Left kidney (tissue), 2 donors: ENCODE results near the gene TLK1. TPM values are rescaled to one million over a fixed set of nuclear protein-coding genes. Genes with fewer than 3 reads are reported as not detected.

Experiments
- DNase-seq: peaks from one replicate; pipeline ENCODE4 v3.0.0-alpha.2; 2013
- polyA plus RNA-seq: library from polyadenylated mRNA; unstranded; fragments of 120-200 nt; gene quantifications from one replicate; pipeline ENCODE4 v1.2.1, GENCODE V29; 2013; ENCODE audit not compliant: insufficient read length

Gene TLK1
- polyA plus RNA-seq, 1 donor = 64.0 TPM

DNA sequence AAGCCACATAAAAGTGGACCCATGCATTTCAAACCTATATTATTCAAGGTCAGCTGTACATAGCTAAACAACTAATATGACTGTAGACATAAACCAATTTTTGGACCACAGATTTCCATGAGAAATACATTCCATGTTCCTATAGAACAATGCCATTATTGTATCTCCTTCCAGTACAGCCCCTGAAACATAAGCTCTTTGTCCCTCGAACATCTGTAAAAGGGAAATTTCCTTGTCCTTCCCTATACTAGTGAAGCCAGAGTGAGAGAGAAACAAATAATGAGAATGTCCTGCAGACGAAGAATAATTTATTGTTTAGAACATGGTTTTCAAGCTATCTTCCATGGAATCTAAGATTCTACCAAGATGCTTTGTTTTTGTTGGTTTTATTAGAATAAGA lies 156.3 kb downstream of the TLK1 start:
- DNase-seq = no peak

- no peak for DNase-seq
These were observed 161.0 kb downstream of the TLK1 start for GRCh38 chr2:170999654-171000053.

DNA sequence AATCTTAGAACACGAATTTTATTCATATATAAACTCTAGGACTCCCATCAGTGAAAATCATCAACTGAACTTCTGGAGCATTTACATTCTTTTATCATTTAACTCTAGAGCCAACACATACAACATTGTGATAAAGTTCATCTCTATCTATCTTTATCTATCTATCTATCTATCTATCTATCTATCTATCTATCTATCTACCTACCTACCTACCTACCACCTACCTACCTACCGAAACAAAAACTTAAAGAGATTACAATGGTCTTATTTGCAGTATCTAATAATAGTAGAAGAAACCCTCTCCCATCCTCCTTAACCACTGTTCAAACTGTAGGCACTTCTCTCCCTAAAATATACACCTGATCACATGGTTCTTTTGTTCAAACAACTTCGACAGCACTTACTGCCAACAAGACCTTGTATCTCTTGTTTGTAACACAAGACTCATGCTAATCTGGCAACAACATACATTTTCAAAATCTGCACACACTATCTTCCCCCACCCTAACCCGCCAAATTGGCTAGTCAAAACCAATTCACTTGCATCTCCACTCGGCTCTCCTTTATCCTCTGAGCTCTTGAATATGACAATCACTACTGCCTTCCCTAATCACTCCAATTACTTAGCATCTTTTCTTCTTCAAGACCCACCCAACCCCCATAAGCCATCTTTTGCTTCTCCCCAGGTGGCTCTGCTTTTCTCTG lies 162.6 kb downstream of the TLK1 start:
- no peak for DNase-seq

DNA sequence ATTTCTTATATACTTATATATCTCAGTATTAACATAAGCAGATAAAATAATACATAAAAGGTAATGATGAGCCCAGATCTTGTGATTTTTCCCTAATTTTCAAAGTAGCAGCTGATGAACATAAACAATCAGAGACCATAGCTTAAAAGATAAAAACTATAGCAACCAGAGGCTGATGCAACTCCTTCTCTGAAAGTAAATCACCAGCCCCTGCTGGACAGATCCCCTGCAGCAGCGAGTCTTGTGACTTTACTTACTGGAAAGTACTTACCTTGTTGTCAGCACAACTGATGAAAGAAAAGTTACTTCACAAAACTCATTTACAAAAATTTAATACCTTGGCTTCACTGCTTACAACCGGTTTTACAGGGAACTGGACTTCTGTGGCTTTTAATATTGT lies 164.4 kb downstream of the TLK1 start:
- DNase-seq = no peak

- no peak for DNase-seq
These were observed 169.1 kb downstream of the TLK1 start for GRCh38 chr2:170991398-170992182.

DNA sequence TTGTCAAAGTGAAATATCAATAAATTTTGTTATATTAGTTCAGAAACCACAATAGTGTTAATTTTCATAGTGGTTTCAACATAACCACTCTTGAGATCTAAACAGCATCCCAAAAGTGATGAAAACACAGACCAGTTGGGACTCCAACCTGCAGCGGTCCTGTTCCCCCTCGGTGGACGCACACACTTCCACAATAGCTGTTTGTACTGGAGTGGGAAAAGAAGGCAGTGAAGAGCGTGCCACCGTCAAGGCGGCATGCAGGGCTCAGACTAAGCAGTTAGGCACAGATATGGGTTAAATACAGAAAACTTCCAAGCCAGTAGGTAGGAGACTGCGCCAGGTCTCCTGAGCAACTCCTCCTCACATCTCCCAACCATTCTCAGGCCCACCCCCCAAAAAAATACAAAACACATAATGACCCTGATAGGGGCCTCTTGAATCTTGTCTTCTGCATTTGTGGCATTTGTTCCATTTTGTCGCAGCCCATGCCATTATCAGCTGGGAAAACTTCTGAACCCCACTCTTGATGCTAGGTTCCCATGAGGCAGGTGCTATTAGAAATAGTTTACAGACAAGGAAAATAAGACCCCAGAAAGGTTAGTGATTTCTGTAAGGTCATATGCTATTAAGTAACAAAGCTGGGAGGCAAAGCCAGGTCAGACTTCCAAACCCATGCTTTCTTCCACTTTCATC lies 174.0 kb downstream of the TLK1 start:
- no peak for DNase-seq

- DNase-seq = no peak
These were observed 175.3 kb downstream of the TLK1 start for GRCh38 chr2:170985407-170985806.

- DNase-seq = no peak
These were observed 176.6 kb downstream of the TLK1 start for GRCh38 chr2:170984079-170984478.

DNA sequence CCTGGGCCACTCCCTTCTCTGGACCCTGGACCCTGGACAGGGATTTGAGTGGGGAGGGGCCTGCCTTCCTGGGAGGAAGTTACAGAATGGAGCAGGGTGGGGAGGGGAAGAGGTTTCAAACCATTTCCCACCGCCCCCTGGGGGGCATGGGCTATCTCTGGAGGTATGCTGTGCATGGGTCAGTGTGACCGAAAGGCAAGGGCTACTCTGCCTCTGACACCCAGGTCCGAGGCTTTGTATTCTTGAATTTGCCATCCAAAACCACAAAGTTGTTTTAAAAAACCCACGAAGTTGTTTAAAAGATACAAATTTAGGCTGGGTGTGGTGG lies 184.8 kb downstream of the TLK1 start:
- DNase-seq = no peak

GRCh38 chr2:170975127-170975942 lies 185.4 kb downstream of the TLK1 start:
- no peak for DNase-seq

- DNase-seq = no peak
These were observed 186.2 kb downstream of the TLK1 start for GRCh38 chr2:170974304-170974993.

DNA sequence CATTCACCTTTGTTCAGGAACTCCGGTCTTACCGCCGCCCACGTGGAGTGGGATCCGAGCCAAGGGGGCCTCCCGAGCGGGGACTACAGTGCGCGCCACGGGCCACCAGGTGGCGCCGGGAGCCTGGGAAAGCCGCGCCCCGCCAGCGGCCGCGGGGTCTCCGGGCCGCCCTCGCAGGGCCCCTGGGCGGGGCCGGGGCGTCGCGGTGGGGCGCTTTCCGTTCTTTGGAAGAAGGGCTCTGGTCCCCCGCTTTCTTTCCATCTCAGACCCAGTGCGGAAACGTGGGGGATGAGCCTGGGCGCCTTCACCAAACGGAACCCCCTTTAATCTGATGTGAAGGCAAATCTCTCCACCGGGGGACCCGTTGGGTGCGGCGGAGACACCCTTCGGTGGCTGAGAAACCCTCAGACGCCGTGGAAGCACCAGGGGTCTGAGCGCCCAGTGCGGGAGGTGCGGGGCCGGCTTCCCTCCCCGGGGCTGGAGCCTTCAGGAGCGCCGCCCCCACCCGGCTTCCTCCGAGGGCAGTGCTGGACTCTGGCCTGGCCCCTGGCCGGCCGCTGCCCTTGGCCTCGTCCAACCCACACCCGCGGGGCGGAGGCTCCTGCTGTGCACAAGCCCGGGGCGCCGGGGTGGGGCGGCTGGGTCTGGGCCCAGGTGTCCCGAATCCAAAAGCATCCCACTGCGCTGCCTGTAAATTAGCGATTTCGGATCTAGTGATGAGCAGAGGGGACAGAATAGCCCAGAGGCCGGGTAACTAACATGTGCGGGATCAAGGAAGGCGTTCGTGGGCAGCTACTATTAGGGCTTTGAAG lies 187.0 kb downstream of the TLK1 start:
- DNase-seq = peak; percentile 87

GRCh38 chr2:170973225-170973491 lies 187.5 kb downstream of the TLK1 start:
- no peak for DNase-seq

GRCh38 chr2:170972296-170973224 lies 188.1 kb downstream of the TLK1 start:
- no peak for DNase-seq

GRCh38 chr2:170971071-170971470 lies 189.6 kb downstream of the TLK1 start:
- DNase-seq = no peak

DNA sequence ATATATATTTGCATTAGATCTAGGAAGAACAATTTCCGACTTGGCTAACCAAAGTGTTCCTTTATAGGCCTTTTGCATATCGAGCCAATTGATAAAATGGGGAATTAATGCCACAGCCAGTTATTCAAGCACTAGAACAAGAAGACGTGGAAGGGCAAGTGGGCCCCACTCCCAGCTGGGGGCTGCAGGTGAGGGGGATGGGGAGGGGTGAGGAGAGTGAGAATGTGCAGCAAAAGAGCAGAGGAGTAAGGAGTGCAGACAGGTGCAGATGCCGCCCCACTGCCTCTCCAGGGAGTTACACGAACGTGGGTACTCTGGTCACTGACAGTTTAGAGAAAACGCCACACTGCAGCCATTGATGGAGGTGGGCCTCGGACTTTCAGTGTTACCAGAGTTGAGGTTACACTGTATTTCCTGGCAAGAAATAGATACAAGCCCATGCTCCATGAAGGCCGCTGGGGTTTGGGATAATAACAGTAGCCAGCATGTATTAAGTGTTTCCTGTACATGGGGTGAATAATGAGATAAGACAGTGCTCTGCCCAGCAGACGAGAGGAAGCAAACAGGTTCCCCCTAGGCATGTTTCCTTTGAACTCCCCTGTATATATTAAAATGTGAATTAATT lies 190.7 kb downstream of the TLK1 start:
- DNase-seq = no peak

- no peak for DNase-seq
These were observed 191.7 kb downstream of the TLK1 start for GRCh38 chr2:170969030-170969429.

GRCh38 chr2:170968205-170969003 lies 192.3 kb downstream of the TLK1 start:
- no peak for DNase-seq

DNA sequence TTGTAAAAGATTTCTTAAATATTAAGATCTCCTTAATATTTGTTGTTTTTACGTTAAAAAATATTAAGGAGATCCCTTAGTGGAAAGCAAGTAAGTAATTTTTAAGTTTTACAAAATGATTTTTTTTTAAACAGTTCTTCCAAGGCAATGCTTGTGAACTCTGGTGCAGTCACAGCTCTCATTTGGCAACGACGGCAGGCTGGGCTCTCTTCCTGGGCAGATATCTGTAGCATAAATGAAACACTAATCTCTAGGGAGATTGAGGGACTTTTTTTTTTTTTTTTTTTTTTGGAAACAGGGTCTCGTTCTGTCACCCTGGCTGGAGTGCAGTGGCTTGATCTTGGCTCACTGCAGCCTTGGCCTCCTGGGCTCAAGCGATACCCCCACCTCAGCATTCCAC lies 193.1 kb downstream of the TLK1 start:
- no peak for DNase-seq
